ENCODE data around the gene RANGAP1.

DNA sequence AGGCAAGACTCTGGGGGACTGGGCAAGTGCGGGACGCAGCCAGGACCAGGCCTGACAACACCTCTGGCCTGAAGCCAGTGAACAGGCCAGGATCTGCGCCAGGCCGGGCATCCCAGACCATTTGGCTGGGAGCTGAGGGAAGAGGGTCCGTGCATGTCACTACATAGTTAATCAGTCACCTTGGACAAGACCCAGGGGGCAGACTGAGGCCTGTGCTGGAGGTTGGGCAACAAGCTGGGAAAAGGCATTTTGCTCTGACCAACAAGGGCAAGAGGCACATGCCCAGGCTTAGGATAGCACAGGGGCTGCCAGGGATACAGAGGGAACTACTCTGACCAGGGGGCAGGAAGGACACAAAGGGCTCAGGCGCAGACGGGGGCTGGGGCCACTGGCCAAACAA lies 38.3 kb downstream of the RANGAP1 start:
- TF ChIP-seq, protein P1, sequence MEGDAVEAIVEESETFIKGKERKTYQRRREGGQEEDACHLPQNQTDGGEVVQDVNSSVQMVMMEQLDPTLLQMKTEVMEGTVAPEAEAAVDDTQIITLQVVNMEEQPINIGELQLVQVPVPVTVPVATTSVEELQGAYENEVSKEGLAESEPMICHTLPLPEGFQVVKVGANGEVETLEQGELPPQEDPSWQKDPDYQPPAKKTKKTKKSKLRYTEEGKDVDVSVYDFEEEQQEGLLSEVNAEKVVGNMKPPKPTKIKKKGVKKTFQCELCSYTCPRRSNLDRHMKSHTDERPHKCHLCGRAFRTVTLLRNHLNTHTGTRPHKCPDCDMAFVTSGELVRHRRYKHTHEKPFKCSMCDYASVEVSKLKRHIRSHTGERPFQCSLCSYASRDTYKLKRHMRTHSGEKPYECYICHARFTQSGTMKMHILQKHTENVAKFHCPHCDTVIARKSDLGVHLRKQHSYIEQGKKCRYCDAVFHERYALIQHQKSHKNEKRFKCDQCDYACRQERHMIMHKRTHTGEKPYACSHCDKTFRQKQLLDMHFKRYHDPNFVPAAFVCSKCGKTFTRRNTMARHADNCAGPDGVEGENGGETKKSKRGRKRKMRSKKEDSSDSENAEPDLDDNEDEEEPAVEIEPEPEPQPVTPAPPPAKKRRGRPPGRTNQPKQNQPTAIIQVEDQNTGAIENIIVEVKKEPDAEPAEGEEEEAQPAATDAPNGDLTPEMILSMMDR (IDR thresholded peaks at IDR 0.05): no peak
- TF ChIP-seq EP300 (IDR thresholded peaks at IDR 0.05) (no peak), POLR2A (IDR thresholded peaks at IDR 0.05) (no peak)
